SK-N-MC (cell line): ENCODE measurements around the gene RCOR1.

Experiments
- EZH2 ChIP-seq: fragments of 200-600 bp; sonication (generic); IDR thresholded peaks from one replicate; pipeline ENCODE4 v1.6.1; 2017; ENCODE audit warnings: antibody characterized with exemption
- POLR2AphosphoS5 ChIP-seq: IDR thresholded peaks from 2 replicates; pipeline ENCODE4 v1.6.1; 2012; ENCODE audit warnings: mild to moderate bottlenecking, low read depth, low read length, borderline replicate concordance

DNA sequence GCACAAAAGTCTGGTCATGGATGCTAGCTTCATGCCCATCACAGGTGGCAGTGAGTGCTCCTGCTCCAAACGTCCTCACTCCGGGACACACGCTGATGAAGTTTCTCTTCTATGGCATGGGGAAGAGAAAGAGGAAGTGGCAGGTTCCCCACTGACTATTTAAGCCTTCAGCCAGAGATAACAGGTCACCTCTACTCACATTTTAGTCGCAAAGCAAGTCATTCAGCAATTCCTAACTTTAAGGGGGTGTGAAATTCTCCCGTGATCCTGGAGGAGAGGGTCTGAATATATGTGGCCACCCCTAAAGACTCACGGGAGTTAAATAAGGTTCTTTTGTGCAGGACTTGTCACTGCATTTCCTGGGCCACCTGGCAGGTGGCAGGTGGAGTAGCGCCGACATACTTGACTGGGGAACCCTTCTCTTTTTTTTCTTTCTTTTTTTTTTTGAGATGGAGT is 18.8 kb upstream of the RCOR1 start:
- no peak for TF ChIP-seq POLR2AphosphoS5
- TF ChIP-seq EZH2, result no peak
